ENCODE results near the gene PATL1.
"Not testable (repeated sequence)": the region's sequence is repeated elsewhere in the genome, so short reads cannot be mapped to it uniquely, and the experiment has no call there.

PATL1 gene

GRCh38 chr11:59671471-59671870 lies 2.6 kb upstream of the PATL1 start:
- DNase-seq = no peak

DNA sequence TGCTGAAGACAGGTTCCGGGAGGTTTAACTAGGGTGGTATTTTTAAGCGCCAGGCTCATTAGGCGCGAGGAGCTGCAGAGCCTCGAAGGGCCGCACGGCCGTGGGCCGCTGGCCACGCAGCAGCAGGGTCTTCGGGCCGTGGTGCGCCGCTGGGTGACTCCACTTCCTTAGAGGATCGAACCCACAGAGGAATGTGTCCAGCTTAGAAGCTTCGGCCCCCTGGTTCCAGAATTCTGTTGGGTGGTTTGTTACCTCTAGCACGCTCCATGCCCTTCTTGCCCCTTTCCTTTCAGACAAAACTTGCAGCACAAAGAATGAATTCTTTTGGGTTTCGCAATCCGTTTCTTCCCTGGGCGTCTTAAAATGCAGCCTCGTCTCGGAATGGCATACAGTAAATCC lies 773 bp upstream of the PATL1 start:
- no peak for DNase-seq

DNA sequence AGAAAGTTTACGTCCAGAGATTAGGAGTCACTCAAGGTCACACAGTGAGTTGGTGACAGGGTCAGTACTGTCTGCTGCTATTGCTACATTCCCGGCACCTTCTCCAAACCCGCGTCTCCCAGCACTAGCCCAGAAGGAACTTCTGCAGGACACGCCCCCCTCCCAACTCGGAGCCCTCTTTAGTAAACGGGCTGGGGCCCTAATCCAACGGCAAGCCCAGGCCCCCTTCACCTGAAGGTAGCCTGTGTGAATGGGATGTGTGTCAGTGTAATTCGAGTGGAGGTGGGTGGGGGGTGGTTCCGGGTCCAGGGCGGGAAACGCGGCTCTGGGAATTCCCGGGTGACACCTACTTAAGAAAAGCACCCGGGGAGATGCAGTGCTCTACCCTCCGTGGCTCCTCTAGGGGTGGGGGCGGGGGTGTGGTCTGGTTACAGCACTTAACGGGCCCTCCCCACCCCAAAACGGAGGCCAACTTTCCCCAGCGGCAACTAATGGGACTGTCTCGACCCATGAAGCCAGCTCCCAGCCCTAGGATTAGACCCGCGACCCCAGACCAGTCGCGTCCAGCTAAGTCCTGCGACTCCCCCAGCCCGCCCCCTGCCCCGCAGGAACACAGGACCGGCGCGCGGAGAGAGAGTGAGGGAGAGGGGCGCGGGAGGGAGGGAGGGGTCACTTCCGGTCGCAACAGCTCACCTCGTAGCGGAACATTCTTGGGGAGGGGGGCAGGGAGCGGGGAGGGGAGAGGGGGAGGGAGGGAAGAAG lies 468 bp downstream of the PATL1 start:
- peak; percentile 81 to 86 for DNase-seq

DNA sequence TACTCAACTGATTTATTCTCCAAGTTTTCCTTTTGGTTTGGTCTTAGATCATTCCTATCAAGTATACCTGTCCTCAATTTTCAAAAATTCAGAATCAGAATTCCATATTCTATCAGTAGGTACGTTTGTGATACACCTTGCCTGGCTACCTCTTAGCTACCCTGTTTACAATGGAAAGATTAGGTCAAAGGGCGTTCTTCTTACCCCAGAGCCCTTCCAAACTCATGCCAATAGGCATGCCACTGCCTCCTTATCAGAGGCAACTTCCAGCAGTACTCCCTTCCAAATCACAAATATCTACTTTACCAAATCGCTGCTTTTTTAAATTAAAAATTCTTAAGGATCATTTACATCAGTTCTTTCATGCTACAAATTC lies 1.0 kb downstream of the PATL1 start:
- DNase-seq = no peak

DNA sequence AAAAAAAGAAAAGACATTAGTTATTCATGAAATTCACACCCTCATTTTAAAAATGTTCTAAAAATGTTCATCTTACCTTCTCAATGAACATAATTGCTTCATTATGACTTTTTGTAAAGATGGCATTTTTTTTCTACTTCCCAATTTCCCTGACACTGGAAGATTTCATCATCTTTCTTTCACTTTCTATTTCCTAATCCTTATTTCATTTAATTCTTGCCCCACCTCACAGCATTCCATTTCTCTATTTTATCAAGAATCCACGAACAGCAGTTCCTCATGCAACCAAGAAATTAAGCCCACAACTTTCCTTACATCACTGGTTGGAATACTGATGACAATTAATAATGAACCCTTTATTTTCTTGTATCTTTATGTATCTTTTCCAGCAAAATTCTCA lies 1.9 kb downstream of the PATL1 start:
- no peak for DNase-seq

- DNase-seq = no peak
Measured at GRCh38 chr11:59660621-59661020, 8.2 kb downstream of the PATL1 start.

DNA sequence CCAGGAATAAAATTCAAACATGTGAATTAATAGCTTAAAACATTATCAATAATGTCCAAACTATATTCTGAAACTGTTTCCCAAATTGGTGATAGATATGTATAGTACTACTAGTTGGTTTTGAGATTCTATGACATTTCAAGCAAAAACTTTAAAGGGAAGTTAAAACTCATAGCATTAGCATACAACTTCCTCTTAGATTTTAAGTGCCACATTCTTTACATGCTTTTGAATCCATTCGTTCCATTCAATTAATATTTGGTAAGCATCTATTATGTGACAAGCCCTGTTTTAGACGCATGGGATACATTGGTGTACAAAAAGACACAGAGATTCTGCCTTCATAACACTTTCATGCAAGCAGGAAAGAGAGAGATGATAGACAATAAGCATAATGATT lies 8.9 kb downstream of the PATL1 start:
- DNase-seq = no peak

DNA sequence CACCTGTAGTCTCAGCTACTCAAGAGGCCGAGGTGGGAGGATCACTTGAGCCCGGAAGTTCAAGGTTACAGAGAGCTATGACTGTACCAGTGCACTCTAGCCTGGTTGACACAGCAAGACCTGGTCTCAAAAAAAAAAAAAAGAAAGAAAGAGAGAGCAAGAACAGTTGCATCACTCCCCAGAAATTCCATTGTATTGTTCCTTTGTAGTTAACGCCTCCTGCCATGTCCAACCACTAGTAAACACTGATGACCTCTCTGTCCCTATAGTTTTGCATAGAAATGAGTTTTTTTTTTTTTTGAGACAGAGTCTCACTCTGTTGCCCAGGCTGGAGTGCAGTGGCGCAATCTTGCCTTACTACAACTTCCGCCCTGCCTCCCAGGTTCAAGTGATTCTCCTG lies 10.8 kb downstream of the PATL1 start:
- no peak for DNase-seq

GRCh38 chr11:59654893-59655292 lies 13.9 kb downstream of the PATL1 start:
- DNase-seq = no peak

GRCh38 chr11:59647245-59647980 lies 21.4 kb downstream of the PATL1 start:
- no peak for DNase-seq

GRCh38 chr11:59644528-59644927 lies 24.3 kb downstream of the PATL1 start:
- no peak for DNase-seq

- no peak for DNase-seq
Measured at GRCh38 chr11:59643390-59643789, 25.4 kb downstream of the PATL1 start.

DNA sequence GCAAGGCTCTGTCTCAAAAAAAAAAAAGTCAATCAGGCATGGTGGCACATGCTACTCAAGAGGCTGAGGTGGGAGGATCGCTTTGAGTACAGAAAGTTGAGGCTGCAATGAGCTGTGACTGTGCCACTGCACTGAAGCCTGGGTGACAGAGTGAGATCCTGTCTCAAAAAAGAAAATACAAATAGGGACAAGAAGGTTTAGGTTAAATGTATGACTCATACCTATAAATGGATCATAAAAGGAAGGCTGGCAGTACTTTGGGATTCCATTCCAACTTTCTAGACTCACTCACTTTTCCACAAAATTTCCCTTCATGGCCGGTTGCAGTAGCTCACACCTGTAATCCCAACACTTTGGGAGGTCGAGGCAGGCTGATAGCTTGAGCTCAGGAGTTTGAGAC lies 27.7 kb downstream of the PATL1 start:
- DNase-seq = no peak

DNA sequence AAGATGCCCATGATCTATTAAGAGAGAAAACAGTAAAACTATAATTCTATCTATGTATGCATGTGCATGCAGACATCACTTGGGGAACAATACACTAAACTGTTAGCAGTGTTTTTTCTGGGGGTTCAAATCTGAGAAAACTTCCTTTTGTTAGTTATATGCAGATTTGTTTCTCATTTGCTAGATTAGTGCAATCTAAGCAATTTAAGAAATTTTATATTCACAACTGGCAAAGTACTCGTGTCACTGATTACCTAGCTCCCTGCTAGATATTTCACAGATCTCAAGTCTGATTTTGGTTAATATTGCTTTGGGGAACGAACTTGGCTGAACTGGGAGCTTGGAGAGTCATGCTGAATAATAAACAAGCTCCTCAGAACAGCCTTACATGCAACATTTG lies 38.3 kb downstream of the PATL1 start:
- no peak for DNase-seq

DNA sequence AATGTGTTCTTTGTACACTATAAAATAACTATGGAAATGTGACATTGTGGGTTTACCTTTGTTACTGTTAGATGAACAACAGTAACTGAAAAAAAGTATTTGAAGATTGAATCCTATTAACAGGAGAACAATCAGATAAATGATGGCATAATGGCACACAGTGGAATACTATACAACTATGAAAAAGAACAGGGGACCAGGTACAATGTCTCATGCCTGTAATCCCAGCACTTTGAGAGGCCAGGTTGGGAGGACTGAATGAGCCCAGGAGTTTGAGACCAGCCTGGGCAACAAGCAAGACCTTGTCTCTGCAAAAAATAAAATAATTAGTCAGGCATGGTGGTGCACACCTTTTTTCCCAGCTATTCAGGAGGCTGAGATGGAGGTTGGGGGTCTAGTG lies 38.8 kb downstream of the PATL1 start:
- no peak for DNase-seq

GRCh38 chr11:59626969-59627368 lies 41.9 kb downstream of the PATL1 start:
- DNase-seq = not testable (repeated sequence)

DNA sequence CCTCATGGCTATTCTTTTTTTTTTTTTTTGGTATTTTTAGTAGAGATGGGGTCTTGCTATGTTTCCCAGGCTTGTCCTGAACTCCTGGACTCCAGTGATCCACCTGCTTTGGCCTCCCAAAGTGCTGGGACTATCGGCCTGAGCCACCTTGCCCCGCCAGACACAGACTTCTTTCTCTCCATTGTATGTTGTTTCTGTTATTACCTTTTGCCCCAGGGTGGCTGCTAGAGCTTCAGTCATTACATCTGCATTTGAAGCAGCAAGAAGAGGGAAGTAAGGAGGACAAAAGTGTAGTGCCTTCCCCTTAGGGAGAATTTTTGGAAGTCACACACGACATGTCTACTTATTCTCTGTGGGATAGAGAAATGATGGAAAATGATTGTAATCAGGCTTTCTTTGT lies 43.1 kb downstream of the PATL1 start:
- no peak for DNase-seq

DNA sequence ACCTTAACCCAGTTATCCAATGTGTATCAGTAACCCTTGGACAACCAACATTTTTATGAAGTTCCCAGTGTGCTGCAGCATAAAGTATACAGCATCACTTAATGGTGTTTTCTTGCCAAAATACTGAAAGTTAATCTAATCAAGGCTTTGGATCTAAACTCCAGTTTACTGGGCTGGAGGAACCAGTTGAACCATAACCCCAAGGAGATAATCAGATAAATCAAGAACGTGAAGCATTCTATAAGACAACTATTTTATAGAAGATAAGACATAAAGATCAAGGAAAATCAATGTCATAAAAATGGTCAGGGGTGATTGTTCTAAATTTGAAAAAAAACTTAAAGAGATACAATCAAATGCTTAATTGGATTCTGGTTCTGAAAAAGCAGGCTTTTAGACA lies 51.0 kb downstream of the PATL1 start:
- no peak for DNase-seq

GRCh38 chr11:59616396-59616982 lies 52.3 kb downstream of the PATL1 start:
- DNase-seq = peak in 1 of 2 donors; percentile 97

- DNase-seq = peak; percentile 96 to 97
Measured at GRCh38 chr11:59615637-59616395, 53.0 kb downstream of the PATL1 start, which contains the start of gene OSBP. Gene OSBP (minus strand): TSS chr11:59615774. CDS start chr11:59615664, 110 bp downstream.

- DNase-seq = peak; percentile 57 to 70
Measured at GRCh38 chr11:59615120-59615636, 53.7 kb downstream of the PATL1 start.

DNA sequence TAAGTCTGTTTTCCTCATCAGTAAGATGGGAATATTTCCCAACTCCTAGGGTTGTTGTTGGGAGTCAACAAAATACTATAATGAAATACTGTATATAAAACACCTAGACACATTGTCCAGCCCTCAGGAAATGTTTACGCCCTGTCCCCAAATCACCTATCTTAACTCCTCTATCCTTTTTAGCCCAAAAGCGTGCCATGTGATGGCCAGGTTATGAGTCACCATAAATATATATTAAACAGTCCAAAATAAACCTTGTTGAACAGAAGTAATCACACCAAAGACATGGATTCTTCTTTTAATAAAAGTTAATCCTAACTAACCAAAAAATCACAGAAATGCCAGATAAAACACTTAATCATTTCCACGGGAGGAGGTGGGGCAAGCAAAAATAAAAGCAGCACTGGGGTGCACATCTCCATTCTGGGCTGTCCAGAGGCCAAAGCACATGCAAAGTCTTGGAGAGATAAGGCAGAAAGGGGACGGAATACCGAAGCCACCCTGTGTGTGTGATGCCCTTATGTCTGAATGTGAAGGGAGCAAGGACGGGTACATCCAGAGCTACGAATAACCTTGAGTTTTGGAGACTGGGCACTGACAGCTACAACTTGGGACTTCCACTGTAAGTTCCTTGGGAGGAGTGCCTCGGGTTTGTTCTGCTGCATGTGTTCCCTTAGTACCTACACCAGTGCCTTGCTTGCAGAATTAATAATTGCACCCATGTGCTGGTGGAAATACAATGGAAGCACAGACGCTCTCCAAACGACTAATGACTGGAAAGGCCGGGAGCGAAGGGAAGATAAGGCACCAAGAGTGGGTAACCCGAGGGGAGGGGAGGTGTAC lies 54.3 kb downstream of the PATL1 start:
- no peak for DNase-seq

Measured in activated CD4-positive, alpha-beta T cell treated with anti-CD3 and anti-CD28 coated beads for 4 hours (primary cell).